Measurements from ENCODE around the gene SFXN3. TPM values are rescaled to one million over a fixed set of nuclear protein-coding genes. Genes with fewer than 3 reads are reported as not detected.
A peak's percentile ranks its signal among the peaks of the same experiment; 100 is the strongest.

The SFXN3 gene
- total and polyA plus RNA-seq, 2 of the 13 experiments (the other 11 are each of a cell fraction or from before 2014, with no cell fraction given): 16.8 to 71.5 TPM

DNA sequence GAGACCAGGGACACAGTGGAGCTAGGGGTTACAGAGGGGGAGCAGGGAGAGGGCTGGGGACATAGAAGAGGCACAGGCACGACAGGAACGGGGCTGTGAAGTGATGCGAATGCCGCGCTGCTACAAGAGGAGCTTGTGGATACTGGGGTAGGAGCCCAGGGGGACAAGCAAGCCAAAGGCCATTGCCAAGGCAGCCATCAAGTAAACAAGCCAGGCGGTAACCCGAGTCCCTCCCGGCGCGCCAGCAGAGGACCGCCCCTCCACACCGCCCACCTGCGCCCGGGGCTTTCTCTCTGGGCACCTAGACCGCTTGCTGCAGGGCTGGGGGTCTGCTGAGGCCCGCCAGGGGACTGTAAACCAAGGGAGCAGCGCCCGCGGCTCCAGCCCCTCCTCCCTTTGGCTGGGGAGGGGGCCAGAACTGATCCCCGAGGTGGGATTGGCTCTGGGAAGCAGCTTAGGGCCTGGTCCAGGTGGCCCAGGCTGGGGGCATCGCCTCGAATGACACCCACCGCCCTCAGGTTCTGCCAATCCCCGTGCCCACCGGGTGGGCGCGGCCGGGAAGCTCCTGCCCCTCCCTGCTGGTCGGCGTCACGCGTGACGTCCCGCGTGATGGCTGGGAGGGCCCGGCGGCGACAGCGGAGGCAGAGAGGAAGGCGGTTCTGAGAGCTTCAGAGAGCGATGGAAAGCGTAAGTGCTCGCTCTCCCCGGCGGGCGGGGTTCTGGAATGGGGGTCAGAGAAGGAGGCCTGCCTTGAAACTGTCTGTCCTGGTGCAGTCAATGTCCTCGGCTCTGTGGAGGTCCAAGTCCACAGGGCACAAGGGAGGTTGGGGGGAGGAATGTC, 982 bp downstream of the SFXN3 start (continued):
- TF ChIP-seq, protein P1, sequence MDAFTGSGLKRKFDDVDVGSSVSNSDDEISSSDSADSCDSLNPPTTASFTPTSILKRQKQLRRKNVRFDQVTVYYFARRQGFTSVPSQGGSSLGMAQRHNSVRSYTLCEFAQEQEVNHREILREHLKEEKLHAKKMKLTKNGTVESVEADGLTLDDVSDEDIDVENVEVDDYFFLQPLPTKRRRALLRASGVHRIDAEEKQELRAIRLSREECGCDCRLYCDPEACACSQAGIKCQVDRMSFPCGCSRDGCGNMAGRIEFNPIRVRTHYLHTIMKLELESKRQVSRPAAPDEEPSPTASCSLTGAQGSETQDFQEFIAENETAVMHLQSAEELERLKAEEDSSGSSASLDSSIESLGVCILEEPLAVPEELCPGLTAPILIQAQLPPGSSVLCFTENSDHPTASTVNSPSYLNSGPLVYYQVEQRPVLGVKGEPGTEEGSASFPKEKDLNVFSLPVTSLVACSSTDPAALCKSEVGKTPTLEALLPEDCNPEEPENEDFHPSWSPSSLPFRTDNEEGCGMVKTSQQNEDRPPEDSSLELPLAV (CRISPR knock-in tag; conservative IDR thresholded peaks at IDR 0.05; ENCODE audit: low read depth): no peak
- TF ChIP-seq ZNF747 (CRISPR knock-in tag; IDR thresholded peaks at IDR 0.05; ENCODE audit: borderline replicate concordance) (no peak), MYC (CRISPR knock-in tag; IDR thresholded peaks at IDR 0.05; ENCODE audit: borderline replicate concordance) (peak; percentile 32; the same call in 1 of the 2 replicates), ARNTL (CRISPR knock-in tag; IDR thresholded peaks at IDR 0.05) (no peak), HMG20B (CRISPR knock-in tag; conservative IDR thresholded peaks at IDR 0.05) (no peak), ZFP82 (CRISPR knock-in tag; IDR thresholded peaks at IDR 0.05; ENCODE audit: borderline replicate concordance) (no peak), HNF4A (CRISPR knock-in tag; IDR thresholded peaks at IDR 0.05) (peak; percentile 58), RNF2 (conservative IDR thresholded peaks at IDR 0.05; ENCODE audit: low read depth) (no peak), HNF4G (IDR thresholded peaks at IDR 0.05; ENCODE audit: borderline replicate concordance, low read depth, low read length) (peak; percentile 42; the same call in 1 of the 2 replicates), HNF4G (CRISPR knock-in tag; IDR thresholded peaks at IDR 0.05; ENCODE audit: borderline replicate concordance, low read depth) (no peak), IRF2 (CRISPR knock-in tag; IDR thresholded peaks at IDR 0.05) (no peak), KMT2A (CRISPR knock-in tag; IDR thresholded peaks at IDR 0.05) (no peak), ZNF224 (CRISPR knock-in tag; IDR thresholded peaks at IDR 0.05) (no peak)
- TF ChIP-seq, protein P2, sequence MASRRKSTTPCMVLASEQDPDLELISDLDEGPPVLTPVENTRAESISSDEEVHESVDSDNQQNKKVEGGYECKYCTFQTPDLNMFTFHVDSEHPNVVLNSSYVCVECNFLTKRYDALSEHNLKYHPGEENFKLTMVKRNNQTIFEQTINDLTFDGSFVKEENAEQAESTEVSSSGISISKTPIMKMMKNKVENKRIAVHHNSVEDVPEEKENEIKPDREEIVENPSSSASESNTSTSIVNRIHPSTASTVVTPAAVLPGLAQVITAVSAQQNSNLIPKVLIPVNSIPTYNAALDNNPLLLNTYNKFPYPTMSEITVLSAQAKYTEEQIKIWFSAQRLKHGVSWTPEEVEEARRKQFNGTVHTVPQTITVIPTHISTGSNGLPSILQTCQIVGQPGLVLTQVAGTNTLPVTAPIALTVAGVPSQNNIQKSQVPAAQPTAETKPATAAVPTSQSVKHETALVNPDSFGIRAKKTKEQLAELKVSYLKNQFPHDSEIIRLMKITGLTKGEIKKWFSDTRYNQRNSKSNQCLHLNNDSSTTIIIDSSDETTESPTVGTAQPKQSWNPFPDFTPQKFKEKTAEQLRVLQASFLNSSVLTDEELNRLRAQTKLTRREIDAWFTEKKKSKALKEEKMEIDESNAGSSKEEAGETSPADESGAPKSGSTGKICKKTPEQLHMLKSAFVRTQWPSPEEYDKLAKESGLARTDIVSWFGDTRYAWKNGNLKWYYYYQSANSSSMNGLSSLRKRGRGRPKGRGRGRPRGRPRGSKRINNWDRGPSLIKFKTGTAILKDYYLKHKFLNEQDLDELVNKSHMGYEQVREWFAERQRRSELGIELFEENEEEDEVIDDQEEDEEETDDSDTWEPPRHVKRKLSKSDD (CRISPR knock-in tag; IDR thresholded peaks at IDR 0.05; ENCODE audit: low read depth): 0 out of 2 replicates have a peak, but pooled peaks have one; percentile 45
- TF ChIP-seq, protein P3, sequence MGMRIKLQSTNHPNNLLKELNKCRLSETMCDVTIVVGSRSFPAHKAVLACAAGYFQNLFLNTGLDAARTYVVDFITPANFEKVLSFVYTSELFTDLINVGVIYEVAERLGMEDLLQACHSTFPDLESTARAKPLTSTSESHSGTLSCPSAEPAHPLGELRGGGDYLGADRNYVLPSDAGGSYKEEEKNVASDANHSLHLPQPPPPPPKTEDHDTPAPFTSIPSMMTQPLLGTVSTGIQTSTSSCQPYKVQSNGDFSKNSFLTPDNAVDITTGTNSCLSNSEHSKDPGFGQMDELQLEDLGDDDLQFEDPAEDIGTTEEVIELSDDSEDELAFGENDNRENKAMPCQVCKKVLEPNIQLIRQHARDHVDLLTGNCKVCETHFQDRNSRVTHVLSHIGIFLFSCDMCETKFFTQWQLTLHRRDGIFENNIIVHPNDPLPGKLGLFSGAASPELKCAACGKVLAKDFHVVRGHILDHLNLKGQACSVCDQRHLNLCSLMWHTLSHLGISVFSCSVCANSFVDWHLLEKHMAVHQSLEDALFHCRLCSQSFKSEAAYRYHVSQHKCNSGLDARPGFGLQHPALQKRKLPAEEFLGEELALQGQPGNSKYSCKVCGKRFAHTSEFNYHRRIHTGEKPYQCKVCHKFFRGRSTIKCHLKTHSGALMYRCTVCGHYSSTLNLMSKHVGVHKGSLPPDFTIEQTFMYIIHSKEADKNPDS (CRISPR knock-in tag; IDR thresholded peaks at IDR 0.05): peak; percentile 25; the same call in 1 of the 2 replicates
- TF ChIP-seq, protein P4, sequence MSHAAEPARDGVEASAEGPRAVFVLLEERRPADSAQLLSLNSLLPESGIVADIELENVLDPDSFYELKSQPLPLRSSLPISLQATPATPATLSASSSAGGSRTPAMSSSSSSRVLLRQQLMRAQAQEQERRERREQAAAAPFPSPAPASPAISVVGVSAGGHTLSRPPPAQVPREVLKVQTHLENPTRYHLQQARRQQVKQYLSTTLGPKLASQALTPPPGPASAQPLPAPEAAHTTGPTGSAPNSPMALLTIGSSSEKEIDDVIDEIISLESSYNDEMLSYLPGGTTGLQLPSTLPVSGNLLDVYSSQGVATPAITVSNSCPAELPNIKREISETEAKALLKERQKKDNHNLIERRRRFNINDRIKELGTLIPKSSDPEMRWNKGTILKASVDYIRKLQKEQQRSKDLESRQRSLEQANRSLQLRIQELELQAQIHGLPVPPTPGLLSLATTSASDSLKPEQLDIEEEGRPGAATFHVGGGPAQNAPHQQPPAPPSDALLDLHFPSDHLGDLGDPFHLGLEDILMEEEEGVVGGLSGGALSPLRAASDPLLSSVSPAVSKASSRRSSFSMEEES (CRISPR knock-in tag; IDR thresholded peaks at IDR 0.05): no peak
- TF ChIP-seq, protein P5, sequence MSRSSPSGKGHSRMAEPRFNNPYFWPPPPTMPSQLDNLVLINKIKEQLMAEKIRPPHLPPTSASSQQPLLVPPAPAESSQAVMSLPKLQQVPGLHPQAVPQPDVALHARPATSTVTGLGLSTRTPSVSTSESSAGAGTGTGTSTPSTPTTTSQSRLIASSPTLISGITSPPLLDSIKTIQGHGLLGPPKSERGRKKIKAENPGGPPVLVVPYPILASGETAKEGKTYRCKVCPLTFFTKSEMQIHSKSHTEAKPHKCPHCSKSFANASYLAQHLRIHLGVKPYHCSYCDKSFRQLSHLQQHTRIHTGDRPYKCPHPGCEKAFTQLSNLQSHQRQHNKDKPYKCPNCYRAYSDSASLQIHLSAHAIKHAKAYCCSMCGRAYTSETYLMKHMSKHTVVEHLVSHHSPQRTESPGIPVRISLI (CRISPR knock-in tag; IDR thresholded peaks at IDR 0.05; ENCODE audit: borderline replicate concordance): no peak
- TF ChIP-seq, protein P6, sequence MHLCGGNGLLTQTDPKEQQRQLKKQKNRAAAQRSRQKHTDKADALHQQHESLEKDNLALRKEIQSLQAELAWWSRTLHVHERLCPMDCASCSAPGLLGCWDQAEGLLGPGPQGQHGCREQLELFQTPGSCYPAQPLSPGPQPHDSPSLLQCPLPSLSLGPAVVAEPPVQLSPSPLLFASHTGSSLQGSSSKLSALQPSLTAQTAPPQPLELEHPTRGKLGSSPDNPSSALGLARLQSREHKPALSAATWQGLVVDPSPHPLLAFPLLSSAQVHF (CRISPR knock-in tag; IDR thresholded peaks at IDR 0.05): no peak
